Kidney capillary endothelial cell (primary cell): ENCODE results near the gene PCK2.
"Not testable (repeated sequence)": the region's sequence is repeated elsewhere in the genome, so short reads cannot be mapped to it uniquely, and the experiment has no call there.

ENCODE experiments used
- DNase-seq: peaks from one replicate; pipeline ENCODE4 v3.0.0-alpha.2; 2018; ENCODE audit warnings: low spot score

Gene PCK2

GRCh38 chr14:24095271-24096068 lies 1.4 kb downstream of the PCK2 start:
- no peak for DNase-seq

- DNase-seq, result no peak
Measured at GRCh38 chr14:24096545-24097181, 2.6 kb downstream of the PCK2 start.

- DNase-seq, result no peak
Measured at GRCh38 chr14:24098229-24098926, 4.3 kb downstream of the PCK2 start.

GRCh38 chr14:24098927-24099813 lies 5.1 kb downstream of the PCK2 start:
- DNase-seq, result no peak

GRCh38 chr14:24100197-24100981 lies 6.3 kb downstream of the PCK2 start:
- no peak for DNase-seq

- DNase-seq, result no peak
Measured at GRCh38 chr14:24100982-24101494, 6.9 kb downstream of the PCK2 start.

GRCh38 chr14:24102357-24103048 lies 8.4 kb downstream of the PCK2 start:
- no peak for DNase-seq

GRCh38 chr14:24103451-24103850 lies 9.3 kb downstream of the PCK2 start:
- DNase-seq, result no peak

GRCh38 chr14:24105609-24106239 lies 11.6 kb downstream of the PCK2 start:
- not testable (repeated sequence) for DNase-seq

- no peak for DNase-seq
Measured at GRCh38 chr14:24106672-24107271, 12.7 kb downstream of the PCK2 start.

GRCh38 chr14:24108336-24108874 lies 14.3 kb downstream of the PCK2 start:
- DNase-seq, result no peak

GRCh38 chr14:24110060-24110459 lies 15.9 kb downstream of the PCK2 start:
- no peak for DNase-seq

GRCh38 chr14:24110523-24110922 lies 16.4 kb downstream of the PCK2 start:
- DNase-seq, result no peak

GRCh38 chr14:24113379-24113800 lies 19.3 kb downstream of the PCK2 start:
- no peak for DNase-seq

- DNase-seq, result peak; percentile 87
Measured at GRCh38 chr14:24113801-24114531, 19.9 kb downstream of the PCK2 start.

- DNase-seq, result peak; percentile 99
Measured at GRCh38 chr14:24114532-24115421, 20.7 kb downstream of the PCK2 start, which contains the start of the genes DCAF11 and NRL. DCAF11 (plus strand) TSS chr14:24114777; CDS start chr14:24115595, 818 bp downstream. NRL (minus strand) TSS chr14:24114949; CDS start chr14:24082848, 32,101 bp downstream.
